Activated CD8-positive, alpha-beta memory T cell treated with anti-CD3 and anti-CD28 coated beads, Interleukin-2, amount 50 U/mL, for 24 hours (primary cell): Measurements from ENCODE around the gene GCAT.
A peak's percentile ranks its signal among the peaks of the same experiment; 100 is the strongest.

Experiments used
- DNase-seq: peaks from one replicate; pipeline ENCODE4 v3.0.0-alpha.2; 2020; ENCODE audit errors: extremely low read depth

Gene GCAT

GRCh38 chr22:37807410-37808293 is at the start of gene GCAT:
Gene GCAT (plus strand): TSS chr22:37807934. CDS start chr22:37807968, 34 bp downstream.
- peak; percentile 72 for DNase-seq

GRCh38 chr22:37758694-37759093 is 49.0 kb upstream of the GCAT start:
- DNase-seq, result no peak

GRCh38 chr22:37759281-37759680 is 48.5 kb upstream of the GCAT start:
- DNase-seq, result no peak

GRCh38 chr22:37760152-37760551 is 47.6 kb upstream of the GCAT start:
- no peak for DNase-seq

GRCh38 chr22:37762389-37762836 is 45.3 kb upstream of the GCAT start:
- no peak for DNase-seq

DNA sequence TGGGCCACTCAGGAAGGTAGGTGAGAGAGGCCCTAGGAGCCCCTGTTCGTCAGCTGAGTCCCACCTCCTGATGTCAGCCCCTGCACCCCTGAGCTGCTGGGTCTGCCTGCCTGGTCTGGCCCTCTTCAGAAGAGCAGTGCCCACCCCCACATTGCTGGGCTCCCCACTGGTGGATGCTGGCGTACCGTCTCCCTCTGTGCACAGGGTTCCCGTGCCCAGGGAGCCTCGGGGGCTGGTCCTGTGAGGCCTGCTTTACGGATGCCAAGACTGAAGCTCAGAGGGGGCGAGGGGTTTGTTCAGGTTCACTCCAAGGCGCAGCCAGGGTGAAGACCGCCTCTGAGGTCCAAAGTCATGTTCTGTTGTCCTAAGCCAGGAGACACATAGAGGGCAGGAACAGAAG is 44.7 kb upstream of the GCAT start:
- no peak for DNase-seq

DNA sequence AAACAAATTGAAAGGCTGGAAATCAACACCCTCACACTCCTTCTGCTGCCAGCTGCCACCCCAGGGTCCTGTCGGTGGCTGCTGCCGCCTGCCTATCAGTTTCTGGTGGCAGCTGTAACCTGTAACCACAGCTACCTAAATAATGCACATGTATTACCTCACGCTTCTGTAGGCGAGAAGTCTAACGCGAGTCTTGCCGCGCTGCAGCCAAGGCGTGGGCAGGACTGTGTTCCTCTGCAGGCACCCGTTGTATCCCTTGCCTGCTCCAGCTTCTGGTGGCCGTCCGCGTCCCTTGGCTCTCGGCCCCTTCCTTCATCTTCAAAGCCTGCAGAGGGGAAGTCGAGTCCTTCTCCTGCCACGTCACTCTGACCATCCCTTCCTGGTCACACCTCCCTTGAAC is 44.1 kb upstream of the GCAT start:
- DNase-seq, result no peak

DNA sequence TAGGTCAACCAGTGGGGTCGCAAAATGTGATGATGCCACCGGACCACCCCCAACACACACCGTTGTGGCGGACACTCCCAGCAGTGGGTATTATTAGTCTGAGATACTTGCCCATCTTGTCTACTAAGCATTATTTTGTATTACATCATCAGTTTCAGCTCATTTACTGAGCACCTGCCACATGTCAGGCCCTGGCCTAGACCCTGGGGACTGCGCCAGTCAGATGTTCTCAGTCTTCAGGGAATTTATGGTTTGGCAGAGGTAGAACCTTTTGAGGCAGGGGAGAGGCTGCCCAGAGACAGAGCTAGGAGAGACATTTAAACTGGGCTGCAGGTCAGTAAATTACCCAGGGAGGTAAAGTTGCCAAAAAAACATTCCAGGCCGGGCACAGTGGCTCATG is 43.1 kb upstream of the GCAT start:
- DNase-seq, result no peak

GRCh38 chr22:37765498-37765897 is 42.2 kb upstream of the GCAT start:
- no peak for DNase-seq

DNA sequence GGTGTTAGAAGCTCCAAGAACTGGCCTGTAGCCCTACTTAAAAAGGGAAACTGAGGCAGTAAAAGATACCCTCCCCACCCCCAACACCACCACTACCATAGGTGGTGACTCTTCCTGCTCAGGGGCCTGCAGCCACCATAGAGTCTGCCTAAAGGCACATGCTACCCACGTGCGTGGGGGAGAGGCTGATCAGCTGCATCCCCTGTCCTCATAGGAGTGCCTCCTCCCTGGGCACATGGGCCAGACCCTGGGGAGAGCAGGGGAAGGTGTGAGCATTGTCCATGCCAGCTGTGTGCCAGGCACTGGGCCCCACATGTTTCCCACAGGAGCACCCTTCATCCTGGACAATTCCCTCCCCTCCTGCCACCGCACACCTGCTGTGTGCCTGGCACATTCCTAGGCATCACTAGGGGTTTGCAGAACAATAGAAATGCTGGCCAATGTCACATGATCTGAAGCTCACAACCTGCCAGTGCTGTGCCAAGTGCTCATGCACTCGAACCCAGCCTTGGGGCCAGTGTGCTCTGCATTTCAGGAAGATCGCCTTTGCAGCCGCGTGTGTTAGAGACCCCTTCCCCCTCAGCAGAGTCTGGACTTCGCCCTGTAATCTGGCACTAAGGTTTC is 41.7 kb upstream of the GCAT start:
- DNase-seq, result no peak

- DNase-seq, result no peak
Observed at GRCh38 chr22:37768273-37768672, 39.5 kb upstream of the GCAT start.

DNA sequence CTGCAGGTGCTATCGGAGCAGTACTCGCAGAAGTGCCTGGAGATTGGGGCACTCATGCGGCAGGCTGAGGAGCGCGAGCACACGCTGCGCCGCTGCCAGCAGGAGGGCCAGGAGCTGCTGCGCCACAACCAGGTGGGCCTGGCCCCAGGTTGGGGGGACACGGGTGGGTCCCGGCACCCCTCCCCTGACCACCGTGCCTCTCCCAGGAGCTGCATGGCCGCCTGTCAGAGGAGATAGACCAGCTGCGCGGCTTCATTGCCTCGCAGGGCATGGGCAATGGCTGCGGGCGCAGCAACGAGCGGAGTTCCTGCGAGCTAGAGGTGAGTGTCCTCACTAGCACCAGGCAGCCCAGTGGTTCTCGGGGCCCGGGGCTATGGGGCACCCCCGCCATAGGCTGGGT is 38.7 kb upstream of the GCAT start:
- no peak for DNase-seq

DNA sequence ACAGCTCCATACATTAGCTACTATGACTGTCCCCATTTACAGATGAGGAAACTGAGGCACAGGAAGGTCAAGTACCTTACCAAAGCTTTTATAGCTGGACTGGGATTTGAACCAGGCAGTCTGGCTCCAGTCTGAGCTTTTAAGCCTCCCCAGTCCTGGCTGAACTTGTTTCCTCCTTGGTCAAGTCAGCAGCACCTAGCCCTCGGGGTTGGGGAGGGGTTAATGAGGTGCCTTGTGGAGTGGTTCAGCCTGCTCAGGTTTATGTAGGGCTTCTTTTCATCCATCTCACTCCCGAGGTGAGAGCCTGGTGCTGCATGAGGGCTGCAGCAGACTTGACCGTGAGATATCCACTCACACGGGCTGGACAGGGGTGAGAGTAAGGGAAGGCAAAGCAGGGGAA is 36.7 kb upstream of the GCAT start:
- DNase-seq, result no peak

GRCh38 chr22:37771702-37772427 is 35.9 kb upstream of the GCAT start:
- DNase-seq, result no peak

DNA sequence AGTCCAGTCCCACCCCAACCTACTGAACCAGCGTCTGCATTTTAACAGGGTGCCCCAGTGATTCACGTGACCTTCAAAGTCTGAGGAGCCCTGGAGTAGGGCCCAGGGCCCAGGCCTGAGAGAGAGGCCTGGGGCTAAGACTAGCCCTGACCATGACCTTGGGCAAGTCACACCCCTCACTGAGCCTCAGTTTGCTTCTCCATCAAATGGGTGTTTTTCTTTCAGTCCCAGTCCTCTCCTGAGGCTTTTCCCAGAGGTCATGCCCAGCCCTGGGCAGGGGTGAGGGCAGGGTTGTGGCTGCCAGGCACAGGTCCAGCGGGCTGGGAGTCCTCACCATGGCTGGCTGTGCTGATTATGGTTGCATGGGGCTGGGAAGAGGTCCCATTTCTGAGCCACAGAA is 33.0 kb upstream of the GCAT start:
- no peak for DNase-seq

GRCh38 chr22:37775785-37776638 is 31.7 kb upstream of the GCAT start:
- no peak for DNase-seq

DNA sequence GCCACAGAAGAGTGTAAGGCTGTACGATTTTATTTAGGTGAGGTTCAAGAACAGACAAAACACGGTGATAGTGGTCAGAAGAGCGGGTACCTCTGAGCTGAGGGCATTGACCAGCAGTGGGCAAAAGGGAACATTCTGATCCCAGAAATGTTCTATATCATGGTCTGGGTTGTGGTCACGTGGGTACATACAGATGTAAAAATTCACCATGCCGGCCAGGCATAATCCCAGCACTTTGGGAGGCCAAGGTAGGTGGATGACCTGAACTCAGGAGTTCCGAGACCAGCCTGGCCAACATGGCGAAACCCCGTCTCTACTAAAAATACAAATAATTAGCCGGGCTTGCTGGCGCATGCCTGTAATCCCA is 31.1 kb upstream of the GCAT start:
- no peak for DNase-seq

- DNase-seq, result no peak
Observed at GRCh38 chr22:37777122-37777687, 30.5 kb upstream of the GCAT start.

DNA sequence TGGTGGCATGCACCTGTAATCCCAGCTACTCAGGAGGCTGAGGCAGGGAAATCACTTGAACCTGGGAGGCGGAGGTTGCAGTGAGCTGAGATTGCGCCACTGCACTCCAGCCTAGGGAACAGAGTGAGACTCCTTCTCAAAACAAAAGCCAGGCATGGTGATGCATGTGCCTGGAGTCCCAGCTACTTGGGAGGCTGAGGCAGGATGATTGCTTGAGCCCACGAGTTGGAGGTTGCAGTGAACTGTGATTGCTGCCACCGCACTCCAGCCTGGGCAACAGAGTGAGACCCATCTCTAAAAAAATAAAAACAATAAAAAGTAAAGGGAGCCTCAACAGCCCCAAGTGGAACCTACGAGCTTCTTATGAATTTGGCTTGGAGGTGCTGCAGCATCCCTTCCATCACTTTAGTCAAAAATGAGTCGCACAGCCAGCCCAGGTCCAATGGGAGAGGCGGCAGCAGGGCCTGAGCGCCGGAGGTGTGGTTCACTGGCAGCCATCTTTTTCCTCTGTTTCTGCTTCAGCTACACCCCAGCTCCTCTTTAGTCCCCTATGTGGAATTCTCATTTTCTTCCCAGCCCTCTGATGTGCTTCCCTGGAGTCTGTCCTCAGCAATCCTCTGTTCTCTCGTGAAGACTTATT is 29.2 kb upstream of the GCAT start:
- no peak for DNase-seq

DNA sequence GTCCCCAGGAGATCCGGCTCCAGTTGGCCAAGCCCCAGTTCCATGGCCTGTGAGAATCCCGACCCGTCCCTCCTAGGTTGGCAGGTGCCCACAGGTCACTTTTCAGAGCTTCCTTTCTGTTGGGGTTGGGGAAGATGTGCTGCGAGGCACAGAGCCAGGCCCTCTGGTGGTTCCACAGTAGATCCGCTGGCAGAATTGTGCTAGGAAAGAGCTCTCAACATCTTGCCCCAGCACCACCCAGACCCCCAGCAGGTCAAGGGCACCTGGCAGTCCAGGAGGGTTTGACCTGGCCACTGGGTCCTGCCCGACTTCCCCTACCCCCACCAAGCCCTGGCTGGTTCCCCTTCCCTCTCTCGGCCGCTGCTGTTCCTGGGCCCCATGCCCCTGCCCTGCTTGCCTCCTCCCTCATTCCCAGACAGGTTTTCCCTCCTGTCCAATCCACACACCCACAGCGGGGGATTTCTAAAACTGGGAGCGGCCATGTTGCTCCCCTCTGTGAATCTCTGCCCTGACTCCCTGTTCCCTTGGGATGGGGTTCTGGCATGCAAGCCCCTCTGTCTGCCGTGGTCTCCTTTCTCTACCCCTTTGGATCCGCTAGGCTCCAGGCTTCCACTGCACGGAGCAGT is 26.2 kb upstream of the GCAT start:
- DNase-seq, result no peak
